Smooth muscle cell of bladder (primary cell): Measurements from ENCODE around the gene ZNF805. TPM values are rescaled to one million over a fixed set of nuclear protein-coding genes. Genes with fewer than 3 reads are reported as not detected.

Experiments
- total RNA-seq: library from RNA; depleted of rRNA; stranded (reverse); fragments of >200 nt; gene quantifications from 2 replicates; pipeline ENCODE4 v1.2.3, GENCODE V29; 2014

Gene ZNF805
- 23.5 and 35.5 TPM in 2 replicates for total RNA-seq

DNA sequence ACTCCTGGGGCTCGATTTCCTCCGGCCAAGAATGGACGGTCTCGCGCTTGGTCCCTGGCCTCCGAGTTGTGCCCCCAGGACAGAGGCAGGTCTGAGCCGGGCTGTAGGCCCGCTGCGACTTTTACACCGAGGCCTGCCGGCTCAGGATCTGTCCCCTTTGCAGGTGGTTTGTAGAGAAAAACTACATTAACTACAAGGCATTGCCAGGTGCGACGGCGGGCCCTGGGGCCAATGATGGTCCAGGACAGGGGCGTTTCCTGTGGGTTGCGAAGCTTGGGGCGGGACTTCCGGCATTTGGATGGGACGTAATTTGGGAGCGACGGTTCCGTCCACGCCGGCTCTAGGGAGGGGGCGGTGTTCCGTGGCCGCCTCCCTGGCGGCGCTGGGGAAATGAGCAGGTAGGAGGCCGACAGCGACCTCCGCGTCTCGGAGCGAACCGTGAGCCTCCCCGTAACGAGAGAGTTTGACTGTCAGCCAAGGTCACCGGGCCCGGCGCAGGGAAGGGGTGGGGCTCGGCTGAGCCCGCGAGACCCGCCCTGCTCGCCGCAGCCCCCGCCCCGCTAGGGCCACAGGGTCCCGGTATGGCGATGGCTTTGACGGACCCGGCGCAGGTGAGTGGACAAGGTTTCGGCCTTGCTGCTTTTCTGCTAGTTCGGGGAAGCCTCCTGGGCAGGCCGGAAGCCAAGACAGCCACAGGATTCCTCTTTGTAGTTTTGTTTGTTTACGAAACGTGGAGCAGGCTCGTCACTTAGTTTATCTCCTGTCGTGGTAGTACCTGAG is at the start of gene ZNF805:
ZNF805 (plus strand) TSS at position 322 of the 780 bp plus-strand sequence; CDS start at position 582, 260 bp downstream.

DNA sequence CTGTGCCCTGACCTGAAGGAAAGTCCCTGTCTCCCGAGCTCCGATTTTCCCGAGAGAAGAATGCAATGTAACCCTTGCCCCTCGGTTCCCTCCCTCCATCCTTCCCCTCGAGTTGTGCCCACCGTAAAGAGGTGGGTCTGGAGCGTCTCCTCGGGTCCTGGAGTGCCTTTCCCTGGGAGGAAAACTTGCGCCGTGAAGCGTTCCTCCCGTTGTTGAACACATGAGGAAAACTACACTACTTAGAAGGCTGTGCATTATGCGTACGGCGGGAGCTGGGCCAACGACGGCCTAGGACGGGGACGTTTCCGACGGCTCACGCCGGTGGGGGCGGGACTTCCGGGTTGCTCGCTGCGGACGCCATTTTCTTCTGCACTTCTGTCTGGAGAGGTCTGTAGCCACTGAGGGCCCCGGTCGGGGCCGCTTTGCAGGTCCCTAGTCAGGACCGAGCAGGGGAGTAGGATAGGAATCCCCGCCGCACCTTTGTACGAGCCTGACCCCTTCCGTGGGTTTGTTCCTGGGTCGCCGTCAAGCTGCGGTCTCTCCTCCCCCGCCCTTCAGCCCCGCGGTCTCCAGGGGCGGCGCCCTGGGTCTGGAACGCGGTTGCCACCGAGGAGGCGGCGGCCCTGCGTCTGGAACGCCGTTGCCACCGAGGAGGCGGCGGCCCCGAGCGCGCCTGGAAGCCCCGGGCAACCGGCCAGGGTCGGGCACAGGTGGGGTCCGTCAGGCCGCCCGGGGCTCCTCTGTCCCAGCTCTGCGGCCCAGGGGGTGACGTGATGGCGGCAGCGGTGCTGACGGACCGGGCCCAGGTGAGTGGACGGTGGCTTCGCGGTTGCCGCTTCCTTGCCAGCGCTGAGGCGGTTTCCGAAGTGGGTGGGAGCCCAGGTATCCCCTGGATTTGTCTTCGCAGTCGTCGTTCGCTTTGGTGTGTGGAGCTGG is 49.0 kb upstream of the ZNF805 start, which contains the start of gene ZNF264:
ZNF264 (plus strand) TSS at position 360 of the 936 bp plus-strand sequence; CDS start at position 774, 414 bp downstream.

DNA sequence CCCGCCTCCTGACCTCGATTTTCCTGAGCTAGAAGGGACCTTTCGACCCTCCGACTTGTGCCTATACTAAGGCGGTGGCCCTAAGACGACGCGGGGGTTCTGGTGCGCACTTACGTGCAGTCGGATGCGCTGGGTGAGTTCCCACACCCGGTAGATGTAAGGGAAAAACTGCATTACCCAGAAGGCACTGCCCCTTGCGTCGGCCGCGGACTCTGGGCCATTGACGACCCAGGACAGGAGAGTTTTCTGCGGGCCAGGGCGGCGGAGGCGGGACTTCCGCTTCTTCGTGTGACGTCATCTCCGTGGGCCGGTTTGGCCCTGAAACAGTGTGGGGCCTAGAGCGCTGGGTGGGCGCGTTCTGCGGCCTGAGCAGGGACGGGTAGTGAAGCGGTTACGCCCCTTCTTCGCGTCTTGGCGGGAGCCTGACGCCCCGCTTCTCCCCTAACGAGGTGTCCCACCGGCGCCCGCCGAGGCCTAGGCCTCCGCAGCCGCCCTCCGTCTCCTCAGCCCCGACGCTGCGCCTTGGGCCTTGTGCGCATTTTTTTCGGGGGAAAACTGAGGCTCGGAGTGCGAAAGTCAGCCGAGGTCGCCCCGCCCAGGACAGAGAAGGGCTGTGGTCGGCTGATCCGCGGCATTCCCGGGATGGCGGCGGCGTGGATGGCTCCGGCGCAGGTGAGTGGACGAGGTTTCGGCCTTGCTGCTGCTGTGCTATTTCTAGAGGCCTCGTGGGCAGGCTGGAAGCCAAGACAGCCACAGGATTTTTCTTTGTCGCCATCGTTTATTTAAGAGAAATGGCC is 39.9 kb downstream of the ZNF805 start, which contains the start of gene ZNF460:
ZNF460 (plus strand) TSS at position 321 of the 797 bp plus-strand sequence; CDS start at position 643, 322 bp downstream.

Other genes with a start within 250 kb of the ZNF805 start
- gene USP29, start 120.6 kb upstream of the ZNF805 start, total RNA-seq = not detected in 2 replicates
- gene ZIM3, start 95.4 kb upstream of the ZNF805 start, total RNA-seq = not detected in 2 replicates
- not detected in 2 replicates for gene DUXA, start 73.1 kb upstream of the ZNF805 start, total RNA-seq
- gene ZNF264, start 49.1 kb upstream of the ZNF805 start, total RNA-seq = 19.5 and 27.7 TPM in 2 replicates
- gene AURKC, start 9.6 kb upstream of the ZNF805 start, total RNA-seq = 0.37 and 1.00 TPM in 2 replicates
- gene ZNF460, start 39.9 kb downstream of the ZNF805 start, total RNA-seq = 69.1 and 78.3 TPM in 2 replicates
- 9.1 and 10.1 TPM in 2 replicates for gene ZNF543, start 79.8 kb downstream of the ZNF805 start, total RNA-seq
- 9.4 and 10.7 TPM in 2 replicates for gene ZNF304, start 110.6 kb downstream of the ZNF805 start, total RNA-seq
- 9.8 and 13.2 TPM in 2 replicates for gene TRAPPC2B, start 122.9 kb downstream of the ZNF805 start, total RNA-seq
- gene ZNF547, start 122.9 kb downstream of the ZNF805 start, total RNA-seq = 4.6 and 5.2 TPM in 2 replicates
- gene ZNF548, start 149.2 kb downstream of the ZNF805 start, total RNA-seq = 21.5 and 25.4 TPM in 2 replicates
- 10.4 and 11.5 TPM in 2 replicates for gene ZNF17, start 170.5 kb downstream of the ZNF805 start, total RNA-seq
- 6.8 and 8.9 TPM in 2 replicates for gene ZNF749, start 194.7 kb downstream of the ZNF805 start, total RNA-seq
- 0.28 and 0.57 TPM in 2 replicates for gene VN1R1, start 216.5 kb downstream of the ZNF805 start, total RNA-seq
- 12.1 and 18.6 TPM in 2 replicates for gene ZNF772, start 236.9 kb downstream of the ZNF805 start, total RNA-seq
- gene ZNF419, start 247.1 kb downstream of the ZNF805 start, total RNA-seq = 11.0 and 18.1 TPM in 2 replicates